DND-41 (cell line): ENCODE results near the gene DGKB.

Source experiments
- CTCF ChIP-seq: IDR thresholded peaks from 2 replicates; pipeline ENCODE4 v1.5.1; 2012; ENCODE audit warnings: borderline replicate concordance, low read length, moderate library complexity, mild to moderate bottlenecking; ENCODE audit not compliant: poor library complexity, severe bottlenecking; ENCODE audit errors: extremely low read depth
- EZH2 ChIP-seq: IDR thresholded peaks from 3 replicates; pipeline ENCODE4 v1.6.1; 2012; ENCODE audit warnings: borderline replicate concordance, low read depth, mild to moderate bottlenecking, moderate library complexity, low read length, inconsistent platforms; ENCODE audit not compliant: severe bottlenecking

- TF ChIP-seq CTCF (no peak), EZH2 (no peak)
These were observed 668.6 kb downstream of the DGKB start for GRCh38 chr7:14233868-14234369.
